ENCODE data around the gene BCL2L1.
A peak's percentile ranks its signal among the peaks of the same experiment; 100 is the strongest.

BCL2L1 gene

DNA sequence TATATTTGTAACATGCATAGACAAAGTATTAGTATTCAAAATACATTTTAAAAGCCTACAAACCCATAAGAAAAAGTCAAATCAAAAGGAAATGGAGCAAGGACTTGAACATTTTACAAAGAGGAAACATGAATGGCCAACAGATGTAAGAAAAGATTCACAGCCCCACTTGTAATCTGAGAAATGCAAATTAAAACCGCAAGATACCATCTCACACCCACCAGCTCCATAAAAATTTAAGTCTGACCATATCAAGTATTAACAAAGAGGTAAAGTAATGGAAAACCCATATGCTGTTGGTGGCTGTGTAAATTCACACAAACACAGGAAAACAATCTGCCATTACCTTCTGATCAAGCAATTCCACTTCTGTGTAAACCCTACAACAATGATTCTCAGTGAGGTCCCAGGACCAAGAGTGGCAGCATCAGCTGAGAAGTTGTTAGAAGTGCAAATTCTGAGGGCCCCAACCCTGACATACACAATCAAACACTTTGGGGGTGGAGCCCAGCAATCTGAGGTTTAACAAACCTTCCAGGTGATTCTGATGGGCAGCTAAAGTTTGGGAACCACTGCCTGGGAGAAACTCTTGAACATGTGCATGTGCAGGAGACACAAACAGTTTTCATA is 30.9 kb downstream of the BCL2L1 start:
- no peak for DNase-seq

DNA sequence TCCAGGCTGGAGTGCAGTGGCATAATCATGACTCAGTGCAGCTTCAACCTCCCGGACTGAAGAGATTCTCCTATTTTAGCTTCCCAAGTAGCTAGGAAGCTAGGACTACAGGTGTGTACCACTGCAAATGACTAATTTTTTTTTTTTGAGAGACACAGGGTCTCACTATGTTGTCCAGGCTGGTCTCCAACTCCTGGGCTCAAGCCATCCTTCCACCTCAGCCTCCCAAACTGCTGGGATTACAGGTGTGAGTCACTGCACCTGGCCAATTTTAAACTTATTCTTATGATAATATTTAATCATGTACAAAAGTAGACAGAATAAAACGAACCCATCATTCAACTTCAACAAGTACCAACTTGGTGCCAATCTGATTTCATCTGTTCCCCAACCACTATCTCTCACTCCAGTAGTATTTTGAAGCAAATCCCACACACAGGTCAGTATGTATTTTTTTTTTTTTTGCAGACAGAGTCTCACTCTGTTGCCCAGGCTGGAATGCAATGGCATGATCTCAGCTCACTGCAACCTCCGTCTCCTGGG is 32.5 kb downstream of the BCL2L1 start:
- no peak for DNase-seq

DNA sequence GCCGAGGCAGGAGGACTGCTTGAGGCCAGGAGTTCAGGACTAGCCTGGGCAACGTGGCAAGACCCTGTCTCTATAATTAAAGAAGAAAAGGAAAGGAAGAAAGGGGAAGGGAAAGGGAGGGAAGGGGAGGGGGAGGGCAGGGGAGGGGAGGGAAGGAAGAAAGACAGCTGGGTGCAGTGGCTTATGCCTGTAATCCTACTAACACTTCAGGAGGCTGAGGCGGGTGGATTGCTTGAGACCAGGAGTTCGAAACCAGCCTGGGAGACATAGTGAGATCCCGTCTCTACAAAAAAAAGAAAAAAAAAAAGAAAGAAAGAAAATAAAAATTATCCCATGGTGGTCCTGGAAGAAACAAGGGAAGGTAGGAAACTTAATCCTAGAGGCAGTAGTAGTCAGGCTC is 33.5 kb downstream of the BCL2L1 start:
- no peak for DNase-seq

DNA sequence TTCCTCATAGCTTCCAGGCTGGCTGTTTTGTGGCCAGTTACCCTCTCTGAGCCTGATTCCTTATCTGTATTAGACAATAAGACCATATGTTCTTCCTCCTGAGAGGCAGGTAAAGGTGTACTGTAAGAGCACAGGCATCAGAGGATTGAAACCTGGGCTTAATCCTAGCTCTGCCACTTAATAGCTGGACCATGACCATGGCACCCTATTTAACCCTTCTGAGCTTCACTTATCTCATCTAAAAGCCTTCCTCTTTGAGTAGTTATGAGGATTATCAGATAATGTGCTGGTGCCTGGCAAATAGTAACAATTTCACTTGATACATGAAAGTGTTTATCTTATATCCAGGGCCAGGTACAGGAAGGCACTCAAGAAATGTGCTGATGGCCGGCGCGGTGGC is 34.9 kb downstream of the BCL2L1 start:
- no peak for DNase-seq

DNA sequence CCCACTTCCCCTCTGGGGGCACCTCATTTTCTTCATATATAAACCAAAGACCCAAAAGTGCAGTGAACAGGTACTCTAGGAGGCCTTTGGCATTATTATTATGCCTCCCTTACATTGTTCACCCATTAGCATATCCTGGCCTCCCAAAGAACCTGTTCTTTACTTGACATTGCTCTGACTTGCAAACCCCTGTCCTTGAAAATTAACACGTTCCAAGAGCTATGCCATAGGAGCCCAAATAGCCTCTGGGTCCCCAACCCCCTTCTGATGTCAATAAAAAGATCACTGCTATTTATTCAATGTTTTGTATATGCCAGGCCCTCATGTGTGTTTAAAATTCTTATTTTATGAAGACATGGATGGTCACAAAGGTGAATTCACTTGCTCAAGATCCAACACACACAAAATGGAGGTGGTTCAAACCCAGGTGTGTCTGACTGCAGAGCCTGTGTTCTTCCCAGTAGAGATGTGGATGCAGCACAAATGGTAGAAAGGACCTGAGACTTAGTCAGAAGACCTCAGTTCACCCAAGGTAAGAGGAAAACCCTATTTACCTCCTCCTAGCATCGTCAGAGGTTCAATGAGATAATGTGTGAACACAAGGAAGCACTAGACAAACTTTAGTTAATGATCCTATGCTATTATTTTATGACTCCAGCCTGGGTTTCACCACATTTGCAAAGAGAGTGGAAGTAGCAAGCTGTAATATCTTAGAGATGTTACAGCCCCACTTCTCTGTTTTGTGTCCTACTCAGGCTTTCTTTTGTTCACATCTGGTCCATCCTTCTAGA is 36.6 kb downstream of the BCL2L1 start:
- DNase-seq, result no peak

DNA sequence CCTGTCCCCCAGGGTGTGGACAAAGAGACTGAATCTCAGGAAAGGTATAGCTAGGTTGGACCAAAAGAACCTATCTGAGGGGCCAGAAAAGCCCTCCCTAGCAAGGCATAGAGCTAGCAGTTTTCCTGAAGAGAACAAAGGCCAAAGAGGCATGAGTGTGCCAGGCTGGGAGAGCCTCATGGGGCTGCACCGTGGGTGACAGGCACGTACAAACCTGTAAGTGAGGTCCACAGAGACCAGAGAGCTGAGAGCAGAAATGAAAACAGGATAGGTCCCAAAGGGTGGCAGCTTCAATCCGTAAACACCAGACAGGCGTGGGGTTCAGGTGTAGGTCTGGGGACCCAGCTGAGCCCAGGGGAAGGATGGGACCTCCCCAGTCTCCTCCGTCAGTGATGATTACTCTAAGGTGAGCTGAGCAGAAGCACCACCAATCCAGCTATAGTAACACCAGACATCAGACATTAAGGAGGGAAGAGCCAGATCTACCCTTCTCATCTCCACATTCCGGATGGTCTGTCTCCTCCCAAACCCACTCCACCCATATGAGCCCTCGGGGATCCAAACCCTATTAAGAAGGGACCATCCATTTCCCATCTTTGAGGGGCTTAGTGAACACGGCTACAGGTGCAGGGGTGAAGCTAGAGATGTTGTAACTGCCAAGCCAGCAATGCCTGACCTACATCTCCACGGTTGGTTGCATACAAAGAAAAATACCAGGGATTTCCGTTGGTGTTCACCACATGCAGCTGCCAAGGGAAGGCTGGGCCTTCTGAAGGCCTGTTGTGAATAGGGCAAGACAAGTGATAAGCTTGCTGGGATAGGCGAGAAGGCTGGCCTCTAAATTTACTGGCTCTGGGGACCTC is 38.3 kb downstream of the BCL2L1 start:
- peak; percentile 28 to 48 for DNase-seq

DNA sequence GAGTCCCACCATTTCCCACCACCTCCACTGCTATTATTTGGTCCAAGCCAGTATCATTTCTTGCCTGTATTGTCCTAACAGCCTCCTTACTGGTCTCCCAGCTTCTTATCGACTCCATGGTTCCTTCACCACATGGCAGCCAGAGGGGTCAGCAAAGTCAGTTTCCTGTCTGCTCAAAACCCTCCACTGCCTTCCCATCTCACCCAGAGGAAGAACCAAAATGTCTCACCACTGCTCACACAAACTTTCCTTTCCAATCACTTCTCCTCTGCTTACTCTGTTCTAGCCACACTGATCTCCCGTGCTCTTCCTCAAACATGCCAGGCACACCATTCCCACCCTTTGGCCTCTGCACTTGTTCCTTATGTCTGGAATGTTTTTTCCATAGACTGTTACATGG is 39.7 kb downstream of the BCL2L1 start:
- no peak for DNase-seq

DNA sequence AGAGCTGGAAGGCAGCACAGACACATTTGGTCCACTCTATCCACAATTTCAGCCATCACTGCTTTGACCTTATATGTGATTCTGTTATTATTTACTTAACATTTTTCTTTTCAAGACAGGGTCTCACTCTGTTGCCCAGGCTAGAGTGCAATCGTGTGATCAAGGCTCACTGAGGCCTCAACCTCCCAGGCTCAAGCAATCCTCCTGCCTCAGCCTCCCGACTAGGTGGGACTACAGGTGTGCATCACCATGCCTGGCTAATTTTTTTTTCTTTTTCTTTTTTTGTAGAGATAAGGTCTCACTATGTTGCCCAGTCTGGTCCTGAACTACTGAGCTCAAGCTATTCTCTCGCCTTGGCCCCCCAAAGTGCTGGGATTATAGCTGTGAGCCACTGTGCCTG is 40.3 kb downstream of the BCL2L1 start:
- no peak for DNase-seq

DNA sequence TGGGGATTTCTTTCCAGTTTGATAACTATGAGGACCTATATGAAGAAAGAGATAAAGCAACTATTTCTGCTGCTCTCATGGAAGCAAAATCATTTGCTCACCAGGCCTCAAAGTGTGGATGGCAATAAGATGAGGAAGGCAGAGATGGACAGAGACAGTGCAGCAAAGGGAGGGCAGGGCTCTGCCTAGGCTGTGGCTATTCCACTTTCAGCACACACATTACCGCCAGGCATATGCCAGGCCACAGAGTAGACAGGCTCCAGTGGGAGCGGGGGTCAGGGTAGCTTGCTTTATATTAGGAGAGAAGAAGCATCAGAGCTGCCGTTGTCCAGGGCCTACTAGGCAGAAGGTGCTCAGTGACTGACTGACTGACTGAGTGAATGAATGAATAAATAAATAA is 40.9 kb downstream of the BCL2L1 start:
- DNase-seq, result no peak

DNA sequence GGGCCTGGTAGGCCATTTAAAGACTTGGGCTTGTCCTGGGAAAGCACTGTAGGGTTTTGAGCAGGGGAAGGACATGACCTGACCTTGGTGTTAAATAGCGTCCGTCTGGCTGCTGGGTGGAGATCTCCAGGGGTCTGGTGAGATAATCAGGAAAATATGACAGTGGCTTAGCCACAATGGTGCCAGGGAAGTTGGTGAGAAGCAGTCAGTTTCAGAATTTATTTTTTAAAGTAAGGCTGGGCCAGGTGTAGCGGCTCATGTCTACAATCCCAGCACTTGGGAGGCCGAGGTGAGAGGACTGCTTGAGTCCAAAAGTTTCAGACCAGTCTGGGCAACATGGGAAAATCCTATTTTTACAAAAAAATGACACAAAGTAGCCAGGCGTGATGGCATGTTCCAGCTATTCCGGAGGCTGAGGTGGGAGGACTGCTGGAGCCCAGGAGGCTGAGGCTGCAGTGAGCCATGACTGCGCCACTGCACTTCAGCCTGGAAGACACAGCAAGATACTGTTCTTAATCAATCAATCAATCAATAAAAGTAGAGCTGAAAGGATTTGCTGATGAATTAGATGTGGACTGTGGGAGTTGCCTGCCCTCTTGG is 41.4 kb downstream of the BCL2L1 start:
- no peak for DNase-seq

DNA sequence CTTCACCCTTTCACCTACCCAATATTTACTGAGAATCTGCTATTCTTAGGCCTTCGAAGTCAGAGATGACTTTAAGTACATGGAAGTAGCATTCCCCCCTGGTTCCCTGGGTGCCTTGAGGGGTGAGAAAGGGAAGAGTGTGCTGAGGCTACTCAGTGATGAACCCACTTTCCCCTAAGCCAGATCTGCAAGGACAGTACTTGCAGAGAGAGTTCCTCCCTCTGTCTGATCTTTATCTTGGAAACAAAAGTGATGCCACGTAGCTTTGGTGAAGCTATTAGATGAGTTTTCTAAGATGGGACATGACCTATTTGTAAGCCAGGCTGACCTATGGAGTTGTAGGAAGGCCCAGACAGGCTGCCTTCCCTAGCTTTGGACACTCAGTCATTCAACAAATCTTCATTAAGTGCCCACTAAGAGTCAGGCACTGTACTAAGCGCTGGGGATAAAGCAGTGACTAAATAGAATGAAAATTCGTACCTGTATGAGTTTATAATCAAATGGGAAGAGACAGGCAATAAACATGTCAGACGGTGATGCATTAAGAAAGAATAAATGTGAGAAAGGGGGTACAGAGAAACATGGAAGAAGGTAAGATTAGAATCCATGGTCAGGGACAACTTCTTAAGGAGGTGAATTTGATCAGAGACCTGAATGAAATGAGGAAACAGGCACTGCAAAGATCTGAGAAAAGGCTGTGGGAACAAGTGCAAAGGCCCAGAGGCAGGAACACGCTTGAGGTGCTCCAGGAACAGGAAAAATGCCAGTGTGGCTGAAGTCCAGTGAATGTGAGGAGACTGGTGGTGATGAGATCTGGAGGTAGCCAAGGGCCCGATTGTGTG is 42.2 kb downstream of the BCL2L1 start:
- DNase-seq, result no peak

DNA sequence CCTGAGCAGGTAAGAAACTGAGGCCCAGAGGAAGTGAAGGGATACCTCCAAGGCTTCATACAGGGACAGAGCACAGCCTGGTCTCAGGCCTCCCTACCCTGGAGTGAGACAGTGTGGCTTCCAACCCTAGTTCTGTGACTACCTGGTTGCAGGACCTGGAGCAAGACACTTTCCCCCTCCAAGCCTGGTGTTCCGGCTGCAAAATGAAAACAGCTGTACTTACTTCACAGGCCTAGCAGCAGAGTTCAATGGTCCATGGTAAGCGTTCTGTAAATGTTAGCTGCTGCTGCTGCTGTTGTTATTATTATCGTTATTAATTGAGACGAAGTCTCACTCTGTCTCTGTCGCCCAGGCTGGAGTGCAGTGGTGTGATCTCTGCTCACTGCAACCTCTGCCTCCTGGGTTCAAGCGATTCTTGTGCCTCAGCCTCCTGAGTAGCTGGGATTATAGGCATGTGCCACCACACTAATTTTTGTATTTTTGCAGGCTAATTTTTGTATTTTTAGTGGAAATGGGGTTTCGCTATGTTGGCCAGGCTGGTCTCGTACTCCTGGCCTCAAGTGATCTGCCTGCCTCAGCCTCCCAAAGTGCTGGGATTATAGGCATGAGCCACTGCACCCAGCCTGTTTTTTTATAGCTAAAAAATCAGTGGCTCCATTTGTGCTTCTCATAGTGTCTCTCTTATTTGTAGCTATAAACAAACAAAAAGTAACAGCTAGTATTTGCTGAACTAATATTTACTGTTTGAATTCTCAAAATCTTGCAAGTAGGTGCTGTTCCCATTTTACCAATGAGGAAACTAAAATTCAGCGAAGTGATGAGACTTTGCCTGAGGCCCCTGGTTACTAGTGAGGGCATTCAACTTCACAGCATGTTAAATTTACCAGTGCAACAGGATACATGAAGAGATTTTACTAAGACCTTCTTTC is 43.0 kb downstream of the BCL2L1 start:
- no peak for DNase-seq

DNA sequence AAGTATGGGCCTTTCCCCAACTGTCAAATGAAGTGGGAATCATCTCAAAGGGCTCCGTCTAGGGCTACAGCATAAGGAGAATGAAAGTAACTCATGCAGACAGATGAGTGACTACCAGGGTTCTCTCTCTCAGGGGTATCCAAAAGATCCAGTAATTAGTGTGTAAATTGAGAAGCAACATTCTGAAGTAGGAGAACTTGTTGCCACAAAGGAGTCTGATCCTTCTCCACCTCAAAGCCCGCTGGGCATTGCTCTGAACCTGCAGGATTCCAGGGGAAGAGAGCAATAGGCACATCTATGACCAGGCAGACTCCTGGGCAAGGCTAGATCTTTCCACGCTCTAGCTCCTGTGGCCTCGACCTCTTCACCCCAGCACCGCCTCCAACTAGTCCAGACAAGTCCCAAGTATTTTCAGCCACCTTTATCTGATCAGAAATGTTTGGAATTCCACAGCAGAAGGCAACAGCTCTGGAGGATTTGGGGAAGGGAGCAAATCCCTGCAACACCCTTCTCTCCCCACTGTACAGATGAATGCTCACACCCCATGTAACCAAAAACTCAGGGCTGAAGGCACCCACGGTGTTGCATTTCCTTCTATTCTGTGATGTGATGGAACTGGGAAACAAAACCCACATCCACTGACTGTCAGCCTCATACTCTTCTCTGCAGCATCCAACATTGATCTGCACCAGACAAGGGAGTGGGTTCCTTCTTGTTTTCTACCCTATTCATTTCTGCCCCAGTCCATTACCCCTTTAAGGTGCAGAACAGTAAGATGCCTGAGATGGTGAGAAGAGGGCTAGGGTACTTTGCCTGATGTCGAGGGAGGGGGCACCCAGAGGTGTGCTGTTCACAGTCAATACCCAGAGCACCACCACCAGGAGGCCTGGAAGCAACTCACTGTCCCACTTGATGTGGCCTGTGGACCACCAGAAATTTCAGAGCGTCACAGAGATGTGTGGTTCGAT is 44.0 kb downstream of the BCL2L1 start:
- DNase-seq, result no peak

DNA sequence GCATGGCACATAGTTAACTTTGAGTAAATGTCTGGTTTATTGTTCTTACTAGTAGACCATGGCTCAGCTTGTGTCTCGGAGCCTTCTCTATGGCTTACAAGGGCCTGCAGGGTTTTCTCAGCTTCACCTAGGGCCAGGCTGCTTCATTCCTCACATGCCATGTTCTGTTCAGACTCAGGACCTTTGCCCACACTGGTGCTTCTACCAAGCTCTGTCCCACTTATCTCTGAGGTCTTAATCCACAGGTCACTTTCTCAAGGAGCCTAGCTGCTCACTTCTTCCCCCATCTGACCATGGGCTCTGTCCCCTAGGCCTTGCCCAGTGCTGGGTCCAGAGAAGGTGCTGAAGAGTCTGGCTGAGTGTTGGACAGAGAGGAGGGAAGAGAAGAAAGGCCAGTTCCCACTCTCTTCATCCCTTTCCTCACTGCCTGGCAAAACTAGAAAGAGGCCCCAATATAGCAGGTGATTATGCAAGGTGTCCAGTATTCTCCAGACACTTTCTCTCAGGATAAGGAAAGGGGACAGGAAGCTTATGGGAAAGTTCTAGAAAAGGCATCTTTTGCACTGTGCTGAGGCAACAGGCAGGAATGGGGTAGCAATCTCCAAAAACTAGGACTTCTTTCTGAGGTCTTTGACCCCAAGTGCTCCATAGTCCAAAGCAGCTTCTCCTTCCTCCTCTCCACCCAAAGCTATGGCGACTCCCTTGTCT is 45.0 kb downstream of the BCL2L1 start:
- DNase-seq, result no peak

DNA sequence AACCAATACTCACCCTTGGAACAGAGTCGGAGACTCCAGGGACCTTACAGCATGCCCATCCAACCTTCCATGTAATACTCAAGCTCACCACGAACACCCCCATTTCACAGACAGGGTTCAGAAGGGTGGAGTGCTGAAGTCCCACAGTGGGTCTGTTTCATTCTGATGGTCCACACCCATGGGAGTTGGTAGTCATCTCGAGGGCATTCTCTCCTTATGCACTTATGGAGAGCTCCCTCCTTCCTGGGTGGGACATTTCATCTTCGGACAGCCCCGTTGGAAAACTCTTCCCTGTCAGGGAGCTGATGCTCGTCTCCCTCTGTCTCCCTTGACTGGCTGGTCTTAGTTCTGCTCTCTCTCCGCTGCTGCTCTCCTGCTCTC is 46.1 kb downstream of the BCL2L1 start:
- DNase-seq, result no peak

DNA sequence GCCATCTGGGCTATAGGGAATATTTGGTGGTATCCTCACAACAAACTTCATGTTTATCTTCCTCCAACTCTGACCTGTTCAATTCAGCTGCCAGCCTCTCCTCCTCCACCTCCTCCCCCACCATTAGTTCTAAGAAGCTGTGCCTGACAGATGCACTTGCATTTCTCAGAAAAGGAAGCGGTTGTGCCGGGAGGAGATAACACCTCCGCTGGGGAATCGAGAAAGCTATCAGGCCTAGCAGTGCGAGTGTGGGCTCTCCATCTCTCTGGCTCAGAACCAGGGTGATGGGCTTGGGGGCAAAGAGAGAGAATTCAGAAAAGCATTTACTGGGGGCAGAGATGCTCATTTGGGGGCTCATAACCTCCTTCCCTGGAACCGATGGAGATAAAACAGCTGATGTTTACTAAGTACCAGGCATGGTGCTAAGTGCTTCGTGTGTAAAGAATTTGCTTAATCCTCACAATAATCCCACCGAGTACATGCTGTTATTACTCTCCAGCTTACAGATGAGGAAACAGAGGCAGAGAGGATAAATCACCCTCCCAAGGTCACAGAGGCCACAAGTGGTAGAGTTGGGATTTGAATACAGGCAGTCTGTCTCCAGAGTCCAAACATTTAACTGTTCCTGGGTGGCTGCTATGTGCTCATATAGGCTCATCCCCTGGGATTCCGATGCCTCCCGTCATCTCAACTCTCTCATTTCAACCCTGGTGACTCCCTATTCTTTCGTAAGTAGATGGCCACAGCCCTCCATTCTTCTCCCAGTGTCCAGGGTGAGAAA is 46.6 kb downstream of the BCL2L1 start:
- peak; percentile 87 to 92 for DNase-seq

DNA sequence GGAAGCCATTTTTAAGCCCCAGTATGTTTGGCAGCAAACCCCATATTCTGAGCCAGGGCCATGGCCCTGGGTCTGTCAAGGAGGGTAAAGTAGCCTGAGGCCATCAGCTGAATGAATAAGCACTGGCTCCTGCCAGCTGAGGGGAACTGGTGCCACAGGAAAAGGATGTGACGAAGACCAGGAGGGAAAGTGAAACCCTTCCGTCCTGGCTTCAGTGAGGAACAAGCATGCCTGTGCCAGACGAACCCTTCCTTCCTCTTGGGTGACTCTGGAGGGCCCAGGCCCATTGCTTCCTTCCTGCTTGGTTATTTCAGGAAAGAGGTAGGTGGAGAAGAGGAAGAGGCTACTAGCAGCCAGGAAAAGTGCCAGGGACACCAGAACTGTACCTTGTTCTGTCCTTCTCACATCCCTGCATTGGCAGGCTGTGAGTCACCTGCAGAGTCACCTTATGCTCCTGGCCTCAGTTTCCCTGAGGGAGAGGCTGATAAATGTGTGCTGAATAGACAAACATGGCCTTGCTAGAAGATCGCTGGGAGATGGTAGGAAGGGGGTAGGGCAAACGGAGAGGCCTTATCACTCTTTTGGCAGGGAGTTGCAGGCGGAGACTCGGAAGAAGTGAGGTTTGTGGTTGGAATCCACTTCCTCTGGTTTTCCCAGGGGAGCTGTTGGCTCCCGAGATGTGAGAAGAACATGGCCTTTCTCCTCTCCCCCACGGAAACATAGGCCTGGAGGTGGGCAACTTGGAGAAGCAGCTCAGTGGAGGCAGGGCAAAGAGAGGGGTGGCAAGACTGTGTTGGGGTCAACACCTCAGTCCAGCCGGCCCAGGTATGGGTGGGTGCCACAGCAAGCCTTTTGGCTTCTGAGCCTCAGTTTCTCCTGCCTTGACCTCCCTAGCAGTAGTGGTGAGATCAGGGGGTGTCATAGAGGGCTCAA is 47.5 kb downstream of the BCL2L1 start:
- peak; percentile 85 to 86 for DNase-seq

All from CD4-positive, alpha-beta T cell treated with Interferon alpha-2 for 1 hour (primary cell).